Embryonic facial prominence (tissue), 1 donor: ENCODE measurements around the gene KCNC4.

Experiments used
- DNase-seq: peaks from one replicate; pipeline ENCODE4 v3.0.0-alpha.2; 2016; ENCODE audit errors: extremely low spot score

Gene KCNC4

DNA sequence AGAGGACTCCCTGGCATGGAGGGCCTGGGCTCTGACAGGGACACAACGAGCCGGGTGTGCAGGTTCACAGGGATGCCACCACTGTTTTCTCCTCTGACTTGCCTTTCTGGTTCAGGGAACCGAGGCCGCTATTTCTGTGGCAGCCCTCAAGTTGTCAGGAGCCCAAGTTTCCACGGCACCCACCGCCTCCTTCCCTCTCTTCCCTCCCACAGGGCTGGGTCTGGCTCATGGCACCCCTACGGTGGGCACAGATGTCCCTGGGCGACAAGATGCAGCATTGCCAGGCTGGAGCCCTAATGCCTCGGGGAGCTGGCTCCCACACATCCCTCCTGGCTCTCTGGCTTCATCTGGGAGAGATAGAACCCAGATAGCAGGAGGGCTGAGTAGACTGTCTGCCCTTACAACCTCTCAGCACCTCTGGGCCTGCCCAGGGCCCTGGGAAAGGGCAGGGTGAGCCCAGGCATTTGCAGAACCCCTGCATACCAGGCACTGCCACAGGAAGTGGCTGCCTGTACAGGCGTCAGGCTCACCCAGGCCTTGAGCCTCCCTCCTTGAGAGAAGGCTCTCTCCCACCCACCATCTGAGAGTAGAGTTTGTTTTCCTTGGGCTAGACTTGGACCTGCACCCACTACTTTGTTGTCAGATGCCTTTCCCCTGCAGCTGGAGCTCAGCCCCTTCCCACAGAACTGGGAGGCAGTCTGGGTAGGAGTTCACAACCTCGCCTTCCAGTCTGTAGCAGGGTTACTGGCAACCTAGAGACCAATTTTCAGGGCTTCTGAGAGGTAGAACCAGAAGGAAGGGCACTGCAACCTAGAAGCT lies 20.5 kb downstream of the KCNC4 start:
- DNase-seq, result no peak

DNA sequence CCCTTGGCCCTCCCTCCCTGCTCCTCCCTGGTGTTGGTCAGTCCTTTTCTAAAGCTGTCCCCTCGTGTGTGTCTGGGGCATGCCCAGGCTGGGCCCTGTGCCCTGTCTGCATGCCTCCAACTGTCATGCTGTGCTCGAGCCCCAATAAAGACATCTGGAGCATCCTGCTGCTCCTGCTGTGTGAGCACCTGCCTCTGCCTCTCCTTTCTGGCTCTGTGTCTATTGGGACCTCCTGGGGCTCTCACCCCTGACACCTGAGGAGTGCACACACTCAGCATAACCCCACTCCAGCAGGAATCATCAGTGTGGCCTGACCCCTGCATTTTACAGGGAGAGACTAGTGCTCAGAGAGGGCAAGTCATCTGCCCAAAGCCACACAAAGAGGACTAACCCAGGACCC lies 23.7 kb downstream of the KCNC4 start:
- no peak for DNase-seq

DNA sequence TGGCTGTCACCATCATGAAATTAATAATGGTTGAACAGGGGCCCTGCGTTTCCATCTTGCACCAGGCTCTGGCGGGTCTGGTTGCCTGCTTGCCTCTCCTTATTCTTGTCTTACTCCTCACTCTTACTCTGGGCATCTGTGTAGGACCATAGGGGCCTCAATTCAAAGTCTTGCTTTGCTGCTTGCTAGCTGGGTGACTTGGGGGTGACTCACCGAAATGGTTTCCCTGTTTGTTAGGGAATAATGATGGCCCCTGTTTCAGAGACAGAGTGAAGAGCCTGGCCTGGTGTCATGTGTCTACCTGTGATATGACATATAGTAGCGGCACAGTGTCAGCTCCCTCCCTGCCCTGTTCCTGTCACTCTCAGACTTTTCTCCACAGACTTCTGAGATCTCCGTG lies 24.6 kb downstream of the KCNC4 start:
- DNase-seq, result no peak

- DNase-seq, result no peak
These were observed 25.2 kb downstream of the KCNC4 start for GRCh38 chr1:110235181-110235833.

- no peak for DNase-seq
These were observed 25.9 kb downstream of the KCNC4 start for GRCh38 chr1:110235834-110236682.

- no peak for DNase-seq
These were observed 27.5 kb downstream of the KCNC4 start for GRCh38 chr1:110237386-110238152.

DNA sequence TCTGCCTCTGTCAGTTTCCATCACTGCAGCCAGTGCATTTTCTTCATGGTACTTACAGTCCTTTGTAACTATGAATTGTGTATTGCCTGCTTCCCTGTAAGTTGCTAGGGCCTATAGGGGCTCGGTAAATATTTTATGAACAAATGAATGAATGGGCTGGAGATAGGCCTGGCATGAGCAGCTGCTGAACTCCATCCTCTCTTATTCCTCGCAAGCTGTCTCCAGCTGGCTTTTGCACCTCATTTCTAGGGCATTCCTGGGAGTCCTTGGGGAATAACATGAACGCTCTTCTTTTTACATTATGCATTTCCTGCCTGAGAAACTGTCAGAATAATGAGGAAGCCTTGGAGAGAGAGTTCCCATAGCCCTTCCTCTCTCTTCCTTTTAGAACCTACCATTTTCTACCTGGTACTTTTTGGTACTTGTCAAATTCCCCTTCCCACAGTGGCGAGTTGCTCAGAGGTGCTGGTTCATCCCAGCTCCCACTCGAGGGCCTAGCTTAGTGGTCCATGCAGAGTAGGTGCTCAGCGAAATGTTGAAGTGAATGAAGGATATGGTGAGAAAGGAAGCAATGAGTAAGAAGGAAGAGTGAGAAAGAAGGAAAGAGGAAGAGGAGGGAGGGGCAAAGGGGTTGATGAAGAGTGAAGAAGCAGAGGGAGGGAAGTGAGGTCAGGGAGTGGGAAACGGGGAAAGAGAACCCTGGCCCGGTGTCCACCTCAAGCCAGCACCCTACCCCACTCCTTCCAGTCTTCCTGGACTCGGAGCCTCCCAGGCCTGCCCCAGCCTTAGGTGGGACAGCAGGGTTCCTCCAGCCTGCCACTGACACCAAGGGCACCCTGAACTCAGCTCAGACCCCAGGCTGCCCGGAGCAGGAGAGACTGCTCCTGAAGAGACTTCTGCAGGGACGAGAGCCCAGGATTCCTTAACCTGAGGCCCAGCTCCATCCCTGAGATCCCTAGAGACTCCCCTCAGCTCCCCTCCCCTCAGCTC lies 29.6 kb downstream of the KCNC4 start:
- no peak for DNase-seq

- DNase-seq, result no peak
These were observed 30.5 kb downstream of the KCNC4 start for GRCh38 chr1:110240476-110241210.

DNA sequence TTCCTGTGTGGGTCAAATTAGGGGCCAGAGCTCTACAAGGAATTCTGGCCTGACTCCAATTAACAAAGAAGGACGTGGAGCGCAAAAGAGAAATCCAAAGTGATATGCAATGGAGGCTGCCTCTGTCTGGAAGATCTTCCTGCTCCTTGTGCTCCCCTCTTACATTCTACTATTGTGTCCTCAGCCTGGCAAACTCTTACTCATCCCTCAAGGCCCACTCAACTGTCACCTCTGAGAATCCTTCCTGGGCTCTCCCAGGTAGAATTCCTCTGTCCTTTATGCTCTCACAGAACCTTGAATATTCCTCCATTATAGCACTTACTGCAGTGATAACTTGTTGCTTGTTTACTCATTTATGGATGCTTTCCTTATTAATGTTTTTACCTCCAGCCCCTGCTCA lies 31.4 kb downstream of the KCNC4 start:
- DNase-seq, result no peak

DNA sequence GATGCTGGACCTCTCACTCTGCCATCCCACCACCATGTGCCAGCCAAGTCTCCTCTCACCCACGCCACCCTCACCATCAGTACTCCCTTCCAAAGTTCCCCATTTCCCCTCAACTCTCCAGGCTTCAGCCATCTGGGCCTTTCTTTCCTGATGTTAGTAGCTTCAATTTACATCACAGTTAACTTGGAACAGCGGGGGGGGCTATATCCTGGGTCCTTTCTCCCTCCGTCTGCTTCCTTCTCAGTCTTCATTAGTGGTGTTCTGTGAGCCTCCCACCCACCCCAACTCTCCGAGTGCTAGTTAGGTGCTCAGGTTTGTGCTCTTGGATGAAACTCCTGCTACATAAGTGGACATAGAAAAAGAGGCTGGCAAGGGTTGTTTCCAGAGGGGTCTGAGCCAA lies 31.9 kb downstream of the KCNC4 start:
- no peak for DNase-seq

- DNase-seq, result no peak
These were observed 32.6 kb downstream of the KCNC4 start for GRCh38 chr1:110242731-110243130.

GRCh38 chr1:110243146-110243545 lies 33.0 kb downstream of the KCNC4 start:
- no peak for DNase-seq

- DNase-seq, result no peak
These were observed 33.5 kb downstream of the KCNC4 start for GRCh38 chr1:110243574-110243973.

GRCh38 chr1:110245876-110246620 lies 35.9 kb downstream of the KCNC4 start:
- DNase-seq, result no peak

- no peak for DNase-seq
These were observed 38.6 kb downstream of the KCNC4 start for GRCh38 chr1:110248746-110249145.

DNA sequence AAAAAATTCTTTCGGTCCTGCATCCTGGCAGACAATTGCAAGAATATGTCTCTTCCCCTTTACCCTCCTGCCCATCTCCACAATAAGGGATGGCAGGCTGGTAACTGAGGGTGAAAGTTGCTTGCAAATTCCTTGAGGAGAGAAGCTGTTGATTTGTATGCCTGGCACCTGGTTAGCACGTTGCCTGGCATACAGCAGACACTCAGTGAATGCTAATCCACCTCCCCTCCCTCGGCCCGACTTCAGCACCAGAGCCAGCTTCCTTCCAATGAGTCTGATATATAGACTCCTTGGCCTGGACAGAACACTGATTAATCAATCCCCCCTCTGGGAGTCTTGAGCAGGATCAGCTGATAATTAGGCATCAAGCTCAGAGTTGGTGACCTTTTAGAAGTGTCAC lies 39.1 kb downstream of the KCNC4 start:
- DNase-seq, result no peak

DNA sequence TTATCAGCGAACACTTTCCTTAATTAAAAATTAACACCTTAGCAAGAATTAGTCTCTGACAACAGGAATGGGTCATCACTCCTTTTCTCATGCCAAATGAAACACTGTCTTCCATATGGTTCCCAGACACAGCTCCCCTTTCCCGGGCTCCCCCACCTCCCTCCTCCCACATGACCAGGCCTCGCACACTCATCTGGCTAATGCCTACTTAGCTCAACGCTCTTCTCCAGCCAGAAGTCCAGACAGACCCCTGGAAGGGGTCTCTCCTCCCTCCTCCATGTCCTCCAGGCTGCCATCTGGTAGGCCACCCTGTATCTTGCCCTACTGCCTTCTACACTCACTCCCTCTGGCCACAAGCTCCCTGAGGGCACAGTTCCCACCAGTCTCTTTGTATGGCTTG lies 39.9 kb downstream of the KCNC4 start:
- DNase-seq, result no peak

DNA sequence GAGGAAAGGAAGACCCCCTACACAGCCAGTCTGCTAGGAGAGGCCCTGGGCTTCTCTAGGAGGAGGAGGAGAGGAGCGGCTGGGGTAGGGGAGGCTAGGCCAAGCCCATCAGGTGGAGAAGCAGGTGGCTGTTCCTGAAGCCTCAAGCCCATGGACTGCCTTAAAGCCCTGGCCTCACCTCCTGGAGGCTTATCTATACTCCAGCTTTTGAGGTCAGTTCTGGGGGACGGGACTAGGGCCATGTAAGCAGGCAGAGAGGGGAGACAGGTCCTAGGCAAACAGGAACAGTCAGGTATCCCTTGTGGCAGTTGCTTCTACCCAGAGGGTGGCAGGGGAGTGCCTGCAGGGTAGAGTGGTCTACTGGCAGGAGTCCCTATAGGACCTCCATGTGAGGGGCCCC lies 40.6 kb downstream of the KCNC4 start:
- DNase-seq, result no peak

- DNase-seq, result no peak
These were observed 43.1 kb downstream of the KCNC4 start for GRCh38 chr1:110253213-110253612.
